H1 (cell line): ENCODE measurements around the gene ZNF548. TPM values are rescaled to one million over a fixed set of nuclear protein-coding genes. Genes with fewer than 3 reads are reported as not detected.

Source experiments
- CTCF ChIA-PET: fragments of 300-600 bp; sonication (Branson Sonifier 250); formaldehyde crosslinking; loops from one replicate; lab custom pipeline; 2021; ENCODE audit not compliant: partially characterized antibody; lab: Charles Lee
- POLR2A ChIA-PET: fragments of 300-600 bp; sonication (Branson Sonifier 250); formaldehyde crosslinking; loops from one replicate; lab custom pipeline; 2021; ENCODE audit warnings: inconsistent platforms; ENCODE audit not compliant: partially characterized antibody; lab: Charles Lee
- DNase-seq, 2 experiments: peaks; one replicate each; pipeline versions ENCODE4 v3.0.0 to v3.0.0-alpha.2; 2010 to 2022; ENCODE audit warnings: low spot score in 2 of 2, low read depth in 1 of 2, mixed read lengths in 1 of 2
- FAIRE-seq: peaks from 2 replicates; lab custom pipeline; 2011; peaks lifted over from hg19 to GRCh38; lab: Jason Lieb, UNC
- H2AFZ ChIP-seq: 2 replicates; pipeline ENCODE4 v1.8.1; 2012; ENCODE audit warnings: low read length, inconsistent platforms
- H2AK5ac ChIP-seq: 2 replicates; pipeline ENCODE4 v1.6.1; 2013; ENCODE audit warnings: low read depth, low read length
- H2BK120ac ChIP-seq: replicated peaks from 2 replicates; pipeline ENCODE3; 2013; ENCODE audit warnings: low read depth, low read length, inconsistent platforms
- H2BK12ac ChIP-seq: 2 replicates; pipeline ENCODE4 v1.6.1; 2013; ENCODE audit warnings: low read depth, low read length
- H2BK15ac ChIP-seq: 2 replicates; pipeline ENCODE4 v1.6.1; 2013; ENCODE audit warnings: low read length
- H2BK20ac ChIP-seq: 2 replicates; pipeline ENCODE4 v1.6.1; 2013; ENCODE audit warnings: low read length
- H2BK5ac ChIP-seq: 2 replicates; pipeline ENCODE4 v1.6.1; 2013; ENCODE audit warnings: low read depth, low read length
- H3K14ac ChIP-seq: 2 replicates; pipeline ENCODE4 v1.6.1; 2013; ENCODE audit warnings: inconsistent platforms; ENCODE audit not compliant: insufficient read length
- H3K18ac ChIP-seq: 2 replicates; pipeline ENCODE4 v1.6.1; 2013; ENCODE audit warnings: low read length; ENCODE audit errors: extremely low read depth
- H3K23ac ChIP-seq: 2 replicates; pipeline ENCODE4 v1.6.1; 2013; ENCODE audit warnings: inconsistent platforms; ENCODE audit not compliant: insufficient read length
- H3K23me2 ChIP-seq: 2 replicates; pipeline ENCODE4 v1.6.1; 2013; ENCODE audit warnings: low read depth, low read length
- H3K27ac ChIP-seq: 2 replicates; pipeline ENCODE4 v1.6.1; 2011; ENCODE audit warnings: low read depth, low read length, inconsistent platforms
- H3K27me3 ChIP-seq, 4 experiments: replicated peaks in 1 of 4; 1 replicate in 1 of 4; 2 replicates in 3 of 4; pipeline versions ENCODE4 v1.6.1 to v1.8.1; 2011 to 2013; ENCODE audit warnings: low read length in 3 of 4, mild to moderate bottlenecking in 3 of 4, inconsistent platforms in 2 of 4, mixed read lengths in 2 of 4, moderate library complexity in 1 of 4; ENCODE audit not compliant: control insufficient read depth in 3 of 4, insufficient read depth in 3 of 4; ENCODE audit errors: extremely low read depth in 1 of 4
- H3K36me3 ChIP-seq, 4 experiments: 2 replicates each; pipeline versions ENCODE4 v1.6.1 to v1.8.1; 2011 to 2013; ENCODE audit warnings: mild to moderate bottlenecking in 4 of 4, low read length in 3 of 4, moderate library complexity in 2 of 4, control low read depth in 1 of 4, inconsistent platforms in 1 of 4; ENCODE audit not compliant: insufficient read depth in 4 of 4, control insufficient read depth in 2 of 4
- H3K4ac ChIP-seq: replicated peaks from 2 replicates; pipeline ENCODE3; 2013; ENCODE audit warnings: low read length, low read depth, mixed read lengths, inconsistent platforms; ENCODE audit not compliant: insufficient read length
- H3K4me1 ChIP-seq, 4 experiments: replicated peaks in 1 of 4; 1 replicate in 1 of 4; 2 replicates in 3 of 4; pipeline versions ENCODE4 v1.6.1 to v1.8.1; 2011 to 2013; ENCODE audit warnings: low read length in 3 of 4, inconsistent platforms in 2 of 4, mixed read lengths in 1 of 4; ENCODE audit not compliant: insufficient read depth in 4 of 4, control insufficient read depth in 3 of 4
- H3K4me2 ChIP-seq, 2 experiments: 2 replicates each; pipeline versions ENCODE4 v1.6.1 to v1.8.1; 2011 to 2013; ENCODE audit warnings: low read depth in 2 of 2, low read length in 2 of 2, control low read depth in 1 of 2, inconsistent platforms in 1 of 2, mild to moderate bottlenecking in 1 of 2; ENCODE audit not compliant: insufficient read depth in 1 of 2
- H3K4me3 ChIP-seq, 4 experiments: fragments of 200-600, 300-600 bp in 1 of 4; sonication (generic), shearing (Covaris generic), sonication (Bioruptor Twin) in 1 of 4; 2 replicates each; pipeline versions ENCODE4 v1.5.1 to v1.8.1; 2011 to 2016; ENCODE audit warnings: low read length in 4 of 4, low read depth in 3 of 4, control low read depth in 2 of 4, inconsistent platforms in 2 of 4, mild to moderate bottlenecking in 2 of 4, mixed read lengths in 1 of 4, moderate library complexity in 1 of 4; ENCODE audit not compliant: insufficient read depth in 2 of 4; ENCODE audit errors: extremely low read depth in 1 of 4
- H3K56ac ChIP-seq: replicated peaks from 2 replicates; pipeline ENCODE3; 2013; ENCODE audit warnings: low read depth, mild to moderate bottlenecking, mixed read lengths, low read length, inconsistent platforms; ENCODE audit not compliant: insufficient read length
- H3K79me1 ChIP-seq: 2 replicates; pipeline ENCODE4 v1.6.1; 2013; ENCODE audit warnings: low read depth, low read length, control low read depth
- H3K79me2 ChIP-seq, 2 experiments: 2 replicates each; pipeline versions ENCODE4 v1.6.1 to v1.8.1; 2012 to 2013; ENCODE audit warnings: low read length in 2 of 2, mild to moderate bottlenecking in 2 of 2, inconsistent platforms in 1 of 2; ENCODE audit not compliant: insufficient read depth in 2 of 2, control insufficient read depth in 1 of 2
- H3K9ac ChIP-seq, 4 experiments: replicated peaks in 1 of 4; 1 replicate in 1 of 4; 2 replicates in 3 of 4; pipeline versions ENCODE4 v1.6.1 to v1.8.1; 2011 to 2013; ENCODE audit warnings: low read depth in 3 of 4, low read length in 3 of 4, control low read depth in 2 of 4, mild to moderate bottlenecking in 2 of 4, moderate library complexity in 2 of 4, inconsistent platforms in 1 of 4; ENCODE audit errors: extremely low read depth in 1 of 4
- H3K9me3 ChIP-seq, 2 experiments: 2 replicates each; pipeline versions ENCODE4 v1.6.1 to v1.8.1; 2012 to 2013; ENCODE audit warnings: mild to moderate bottlenecking in 2 of 2, moderate library complexity in 2 of 2, control low read depth in 1 of 2, inconsistent platforms in 1 of 2, low read depth in 1 of 2, low read length in 1 of 2, mixed read lengths in 1 of 2; ENCODE audit not compliant: insufficient read depth in 2 of 2
- H4K20me1 ChIP-seq, 2 experiments: replicated peaks in 1 of 2; 2 replicates each; pipeline versions ENCODE3 to v1.8.1; 2011 to 2013; ENCODE audit warnings: inconsistent platforms in 2 of 2, low read length in 2 of 2, mild to moderate bottlenecking in 1 of 2; ENCODE audit not compliant: insufficient read depth in 2 of 2, control insufficient read depth in 1 of 2
- H4K5ac ChIP-seq: 2 replicates; pipeline ENCODE4 v1.6.1; 2013; ENCODE audit warnings: low read length, low read depth, mixed read lengths, inconsistent platforms; ENCODE audit not compliant: insufficient read length
- H4K8ac ChIP-seq: 2 replicates; pipeline ENCODE4 v1.8.0; 2013; ENCODE audit warnings: mild to moderate bottlenecking, moderate library complexity, low read length, inconsistent platforms; ENCODE audit not compliant: insufficient read depth; ENCODE audit errors: extremely low read depth
- H4K91ac ChIP-seq: replicated peaks from 2 replicates; pipeline ENCODE3; 2013; ENCODE audit warnings: low read length, mixed read lengths, inconsistent platforms; ENCODE audit not compliant: insufficient read length
- ASH2L ChIP-seq: fragments of 200-600, 300-600 bp; sonication (generic); IDR thresholded peaks from one replicate; pipeline ENCODE4 v1.7.1; 2017; ENCODE audit warnings: low read length
- GABPA ChIP-seq: IDR thresholded peaks from 2 replicates; pipeline ENCODE4 v1.6.1; 2011; ENCODE audit warnings: mild to moderate bottlenecking, low read length, moderate library complexity, borderline replicate concordance; ENCODE audit not compliant: insufficient read depth
- ZNF274 ChIP-seq: IDR thresholded peaks from 2 replicates; pipeline ENCODE4 v1.7.0; 2012; ENCODE audit warnings: low read length, borderline replicate concordance; ENCODE audit errors: extremely low read depth
- WGBS, 2 experiments: shearing (Covaris generic) in 1 of 2; methylation state at CpG; one replicate each; pipeline versions ENCODE4 v1.1.6 to v1.1.7; 2013 to 2015; ENCODE audit warnings: low lambda C conversion rate in 2 of 2, mixed read lengths in 2 of 2, inconsistent platforms in 1 of 2, low coverage in 1 of 2, missing lambda C conversion rate in 1 of 2; ENCODE audit not compliant: insufficient replicate concordance in 2 of 2, insufficient coverage in 1 of 2, insufficient read length in 1 of 2; ENCODE audit errors: extremely low coverage in 1 of 2, missing lambda C conversion rate in 1 of 2; 5-methylcytosine and 5-hydroxymethylcytosine counted together
- polyA plus RNA-seq, 7 experiments: library from polyadenylated mRNA; depleted of rRNA in 3 of 7; stranded (reverse) in 5 of 7; unstranded in 2 of 7; fragments of >200 nt in 5 of 7; fragments of 200-250 nt in 2 of 7; gene quantifications; 1 replicate in 5 of 7; 2 replicates in 1 of 7; 4 replicates in 1 of 7; pipeline versions ENCODE4 v1.2.1 to v1.2.3, GENCODE V29; 2011 to 2013; ENCODE audit warnings: missing spikeins in 2 of 7, mixed read lengths in 2 of 7
- total RNA-seq: library from RNA; stranded (reverse); fragmentation: NEBNext Ultra II Directional; extraction: Animal tissue kit (Norgen Biotek cat#: 25700); gene quantifications from 2 replicates; pipeline ENCODE4 v1.2.1, GENCODE V29; 2021
- TF ChIP-seq, protein P1 (sequence below): IDR thresholded peaks from 2 replicates; pipeline ENCODE4 v1.6.1; 2012; ENCODE audit warnings: inconsistent platforms

Gene ZNF548
- total and polyA plus RNA-seq, 2 of the 8 experiments (the other 6 are each of a cell fraction or from before 2014, with no cell fraction given) = 7.4 to 9.9 TPM

- H3K4me1 ChIP-seq = no peaks in the 10 kb centered on the region
- no peaks in the 10 kb centered on the region for H3K79me1 ChIP-seq
- TF ChIP-seq ASH2L (no peak), ZNF274 (peak; percentile 49; the same call in 1 of the 2 replicates), GABPA (no peak)
- TF ChIP-seq, protein P1, sequence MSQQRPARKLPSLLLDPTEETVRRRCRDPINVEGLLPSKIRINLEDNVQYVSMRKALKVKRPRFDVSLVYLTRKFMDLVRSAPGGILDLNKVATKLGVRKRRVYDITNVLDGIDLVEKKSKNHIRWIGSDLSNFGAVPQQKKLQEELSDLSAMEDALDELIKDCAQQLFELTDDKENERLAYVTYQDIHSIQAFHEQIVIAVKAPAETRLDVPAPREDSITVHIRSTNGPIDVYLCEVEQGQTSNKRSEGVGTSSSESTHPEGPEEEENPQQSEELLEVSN = no peak
- H3K4me2 ChIP-seq = no peak overlapping the region
- H3K4ac ChIP-seq = no peak overlapping the region
- no peak overlapping the region for H2BK20ac ChIP-seq
- WGBS, 2 experiments = 84% methylated on average over 3 of the region's 3 CpGs; no CpG with 5 or more reads in 1 of the 2 experiments
- H3K9ac ChIP-seq = no peak overlapping the region
- ChIA-PET POLR2A (no interaction called here), CTCF (no interaction called here)
- no peak overlapping the region for H3K56ac ChIP-seq
- H2AFZ ChIP-seq = no peak overlapping the region
- peaks cover 27 to 37% of the 10 kb centered on the region in 2 experiments for H3K9me3 ChIP-seq
- no peak overlapping the region for H2AK5ac ChIP-seq
- H4K91ac ChIP-seq = no peak overlapping the region
- FAIRE-seq (no peak), DNase-seq (no peak)
- no peak overlapping the region for H2BK120ac ChIP-seq
- no peak overlapping the region for H4K5ac ChIP-seq
- H3K79me2 ChIP-seq = no peaks in the 10 kb centered on the region
- no peak overlapping the region for H2BK5ac ChIP-seq
- peaks cover 0 to 32% (median 0%) of the 10 kb centered on the region in 4 experiments; a peak in 3 of 8 replicates for H3K36me3 ChIP-seq
- no peak overlapping the region for H3K18ac ChIP-seq
- H2BK15ac ChIP-seq = no peak overlapping the region
- no peaks in the 10 kb centered on the region for H3K23me2 ChIP-seq
- H2BK12ac ChIP-seq = no peak overlapping the region
- H3K14ac ChIP-seq = no peak overlapping the region
- no peak overlapping the region for H3K23ac ChIP-seq
- no peak overlapping the region for H3K27ac ChIP-seq
- no peak overlapping the region for H3K4me3 ChIP-seq
- no peaks in the 10 kb centered on the region for H3K27me3 ChIP-seq
- no peak overlapping the region for H4K8ac ChIP-seq
- H4K20me1 ChIP-seq = no peaks in the 10 kb centered on the region
Observed at GRCh38 chr19:57377498-57378146, 12.0 kb upstream of the ZNF548 start.
